GM18526 (cell line): ENCODE measurements around the gene ELAVL2.

Source experiments
- POLR2A ChIP-seq: IDR thresholded peaks from 3 replicates; pipeline ENCODE4 v1.6.1; 2011; ENCODE audit not compliant: insufficient read length; ENCODE audit errors: extremely low read depth

Gene ELAVL2

DNA sequence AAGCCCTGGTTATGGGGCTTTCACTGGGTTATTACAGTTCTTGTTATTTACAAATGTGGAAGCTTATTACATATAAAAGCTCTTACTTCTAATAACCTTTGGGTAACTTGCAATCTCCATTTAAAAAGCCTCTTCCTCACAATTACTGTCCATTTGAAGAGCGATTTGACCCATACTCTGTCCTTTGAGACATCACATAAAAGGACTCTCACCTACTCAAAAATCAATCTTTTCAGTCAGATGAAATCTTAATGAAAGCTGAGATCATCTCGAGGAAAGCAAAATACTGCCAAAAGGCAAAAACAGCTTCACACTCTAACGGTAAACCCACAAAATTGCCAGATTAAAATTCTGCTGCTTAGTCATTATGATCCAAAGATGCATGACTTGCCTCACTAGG is 29.8 kb downstream of the ELAVL2 start:
- TF ChIP-seq POLR2A: no peak

DNA sequence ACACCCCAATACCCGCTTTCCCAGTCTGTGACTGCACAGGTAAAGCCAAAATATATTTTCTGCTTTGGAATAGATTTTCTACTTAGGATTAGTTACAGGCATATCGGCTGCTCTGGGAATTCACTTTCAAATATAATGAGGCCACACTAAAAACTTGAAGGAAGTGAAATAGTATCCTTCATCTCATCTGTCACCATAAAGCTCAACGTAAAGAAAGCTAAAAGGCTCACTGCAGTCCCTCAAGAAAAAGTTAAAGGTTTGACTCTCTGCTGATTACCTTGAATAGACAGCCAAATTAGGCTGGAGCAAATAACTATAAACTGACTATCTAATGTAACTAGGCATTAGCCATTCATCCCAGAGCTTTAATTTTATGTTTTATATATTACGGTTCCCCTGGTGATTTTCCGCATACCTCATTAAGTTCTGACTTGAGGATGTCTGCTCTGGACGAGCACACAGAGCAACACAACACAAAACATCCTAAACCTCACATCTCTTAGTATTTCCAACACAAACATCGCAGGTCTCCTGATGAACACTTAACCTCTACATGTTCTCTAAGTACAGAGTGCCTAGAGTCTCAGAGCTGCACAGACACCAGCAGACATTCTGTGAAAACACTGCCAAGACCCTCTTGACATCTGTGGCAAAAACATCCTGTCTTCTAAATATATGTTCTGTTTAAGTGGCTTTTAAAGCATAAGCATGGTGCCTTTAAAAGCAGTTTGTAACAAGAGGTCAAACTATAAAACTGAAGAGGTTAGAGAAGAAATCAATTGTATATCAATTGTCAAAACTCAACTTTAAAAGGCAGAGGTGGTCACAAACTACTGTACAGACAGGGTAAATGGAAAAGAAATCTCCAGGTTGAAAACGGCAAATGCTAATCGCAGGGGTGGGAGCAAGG is 35.4 kb downstream of the ELAVL2 start:
- no peak for TF ChIP-seq POLR2A

DNA sequence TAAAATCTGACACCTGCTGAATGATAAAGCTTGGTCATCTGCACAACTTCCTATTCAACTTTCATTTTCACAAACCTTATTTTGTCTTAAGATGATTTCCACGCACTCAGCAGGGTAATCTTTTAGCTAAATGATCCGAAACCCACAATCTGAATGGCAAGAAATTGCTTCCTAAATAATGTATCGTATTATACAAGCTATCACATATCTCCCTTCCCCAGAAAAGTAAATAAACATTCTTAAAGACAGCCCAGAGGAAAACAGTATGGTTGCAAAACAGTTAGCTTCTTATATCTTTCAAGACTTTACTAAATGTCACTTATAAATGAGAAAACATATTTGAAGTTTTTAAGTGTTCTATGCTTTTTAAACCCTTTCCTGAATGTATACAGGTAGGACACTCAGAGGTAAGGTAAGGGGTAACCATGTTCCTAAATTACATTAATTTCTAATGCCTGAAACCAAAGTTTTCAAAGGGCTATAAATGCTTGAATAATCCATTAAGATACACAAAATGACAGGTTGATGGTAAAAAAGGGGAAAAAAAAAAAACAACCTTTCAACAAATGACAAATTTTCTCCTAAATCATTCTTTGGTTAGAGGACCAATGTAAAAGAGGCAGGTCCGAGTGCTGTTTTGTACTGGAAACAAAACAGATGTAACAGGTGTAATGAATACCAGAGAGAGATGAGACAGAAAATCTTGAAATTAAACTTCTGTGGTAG is 36.3 kb downstream of the ELAVL2 start:
- TF ChIP-seq POLR2A: no peak

DNA sequence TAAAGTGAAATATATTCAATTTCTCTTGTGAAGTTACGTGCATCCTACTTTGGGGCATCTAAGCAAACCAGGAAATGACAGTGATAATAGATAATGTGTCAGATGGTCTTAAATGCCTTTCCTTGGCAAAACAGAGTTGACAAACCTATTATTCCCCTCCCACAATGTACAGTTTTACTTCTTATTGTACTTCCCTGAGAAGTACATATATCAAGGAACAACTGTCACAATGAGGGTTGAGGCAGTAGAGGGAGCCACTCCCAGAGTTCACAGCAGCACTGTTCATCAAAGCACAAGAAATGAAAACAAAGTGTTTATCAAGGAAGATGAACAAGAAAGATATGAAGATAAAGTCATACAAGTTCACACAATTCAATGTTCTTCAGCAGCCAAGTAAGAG is 41.1 kb downstream of the ELAVL2 start:
- TF ChIP-seq POLR2A: no peak

DNA sequence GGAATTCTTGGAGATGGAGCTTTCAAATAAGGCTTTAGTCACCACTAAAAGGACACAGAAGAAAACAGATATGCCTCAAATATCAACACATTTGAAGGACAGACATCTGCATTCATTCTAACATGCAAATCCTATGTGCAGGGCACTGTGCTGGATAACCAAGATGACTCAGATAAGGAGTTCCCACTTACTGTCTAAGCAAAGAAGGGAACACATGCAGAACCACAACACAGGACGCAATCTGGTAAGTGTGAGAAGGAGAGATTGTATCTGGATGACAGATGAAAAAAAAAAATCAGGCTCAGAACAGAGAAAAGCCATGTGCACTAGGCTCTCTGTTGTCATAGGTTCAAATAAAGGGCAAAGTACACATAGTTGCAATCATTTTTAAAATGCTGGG is 42.5 kb downstream of the ELAVL2 start:
- TF ChIP-seq POLR2A: no peak

DNA sequence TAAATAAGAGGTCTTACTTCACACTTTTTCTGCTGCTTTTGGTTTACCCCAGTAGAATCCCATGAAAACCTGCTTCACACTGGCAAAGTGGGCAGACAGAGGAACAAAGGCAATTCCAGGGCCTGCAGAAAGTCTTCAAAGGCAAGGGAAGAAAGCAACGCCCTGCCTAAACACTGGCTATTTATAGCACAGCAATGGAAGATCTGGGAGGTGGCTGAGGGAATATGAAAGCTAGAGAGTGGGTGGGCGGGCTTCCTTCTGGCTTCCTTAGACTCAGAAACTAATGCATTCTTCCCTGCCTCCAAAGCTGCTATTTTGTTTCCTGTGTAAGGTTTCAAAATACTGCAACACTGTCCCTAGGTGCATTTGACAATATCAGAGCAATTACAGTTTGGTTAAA is 46.8 kb downstream of the ELAVL2 start:
- TF ChIP-seq POLR2A: no peak

DNA sequence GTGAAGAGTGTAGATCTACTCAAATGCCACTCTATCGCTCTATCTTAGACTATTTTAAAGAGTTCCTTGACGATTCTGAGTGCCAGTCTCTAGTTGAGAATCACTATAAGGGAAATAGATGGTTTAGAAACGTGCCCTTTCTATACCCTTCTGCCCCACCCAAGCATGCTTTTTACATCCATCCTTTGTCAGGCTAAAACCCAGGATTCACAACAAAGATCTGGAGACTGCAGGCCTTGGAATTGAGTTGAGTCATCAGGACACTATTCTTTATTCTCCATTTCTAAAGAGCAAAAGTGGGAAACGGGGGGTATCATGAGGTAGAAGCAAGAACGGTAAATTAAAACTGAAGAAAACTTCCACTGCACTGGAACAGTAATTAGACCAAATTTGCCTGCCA is 48.7 kb downstream of the ELAVL2 start:
- TF ChIP-seq POLR2A: no peak

DNA sequence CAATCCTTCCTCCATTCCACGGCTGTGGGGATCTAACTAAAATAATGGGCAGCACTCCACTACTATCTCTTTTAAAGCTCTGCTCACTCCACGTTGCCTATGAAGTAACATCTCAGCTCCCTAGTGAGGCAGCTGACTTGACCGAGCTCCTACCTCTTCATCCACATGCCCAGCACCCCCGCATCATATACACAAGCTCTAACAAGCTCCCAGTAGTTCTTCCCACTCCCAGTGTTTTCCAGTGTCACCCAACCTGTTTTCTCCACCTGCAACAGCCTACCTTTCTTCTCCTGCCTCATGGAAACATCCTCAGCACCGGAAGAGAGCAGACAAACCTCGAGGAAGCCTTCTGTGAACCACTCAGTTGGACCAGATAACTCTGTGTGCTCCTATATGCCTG is 50.5 kb downstream of the ELAVL2 start:
- TF ChIP-seq POLR2A: no peak

DNA sequence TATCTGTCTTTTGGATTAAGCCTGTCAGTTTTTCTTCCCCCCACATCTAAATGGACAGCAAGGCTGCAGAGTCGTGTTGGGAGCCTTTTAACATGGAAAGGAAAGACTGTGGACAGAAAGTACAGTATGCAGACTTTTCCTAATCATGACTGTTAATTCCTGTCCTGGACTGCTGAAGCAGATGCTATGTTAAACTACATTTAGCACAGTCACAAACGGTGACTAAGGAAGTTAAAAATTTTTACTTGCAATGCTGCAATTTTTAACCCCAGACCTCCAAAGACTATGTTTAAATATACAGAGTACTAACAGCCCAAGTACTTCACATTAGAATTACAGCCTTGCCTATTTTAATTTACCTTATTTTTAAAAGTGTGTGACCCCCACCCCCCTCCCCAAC is 51.8 kb downstream of the ELAVL2 start:
- no peak for TF ChIP-seq POLR2A

DNA sequence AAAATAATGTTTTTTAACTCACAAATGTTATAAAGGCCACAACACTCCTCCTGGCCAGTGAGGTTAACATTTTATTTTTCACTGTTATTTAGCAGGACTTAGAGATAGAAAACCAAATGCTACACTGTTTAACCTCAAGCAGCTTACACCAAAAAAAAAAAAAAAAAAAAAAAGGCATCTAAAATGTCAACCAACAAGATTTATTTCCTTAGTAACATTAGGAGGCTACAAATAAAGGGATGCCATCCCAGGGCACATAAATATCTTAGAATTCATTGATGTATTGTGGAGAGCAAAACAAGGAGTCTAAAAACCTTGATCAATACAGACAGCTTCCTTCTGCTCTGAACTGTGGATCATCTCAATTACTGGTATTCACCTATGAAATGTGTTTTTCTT is 53.7 kb downstream of the ELAVL2 start:
- TF ChIP-seq POLR2A: no peak

DNA sequence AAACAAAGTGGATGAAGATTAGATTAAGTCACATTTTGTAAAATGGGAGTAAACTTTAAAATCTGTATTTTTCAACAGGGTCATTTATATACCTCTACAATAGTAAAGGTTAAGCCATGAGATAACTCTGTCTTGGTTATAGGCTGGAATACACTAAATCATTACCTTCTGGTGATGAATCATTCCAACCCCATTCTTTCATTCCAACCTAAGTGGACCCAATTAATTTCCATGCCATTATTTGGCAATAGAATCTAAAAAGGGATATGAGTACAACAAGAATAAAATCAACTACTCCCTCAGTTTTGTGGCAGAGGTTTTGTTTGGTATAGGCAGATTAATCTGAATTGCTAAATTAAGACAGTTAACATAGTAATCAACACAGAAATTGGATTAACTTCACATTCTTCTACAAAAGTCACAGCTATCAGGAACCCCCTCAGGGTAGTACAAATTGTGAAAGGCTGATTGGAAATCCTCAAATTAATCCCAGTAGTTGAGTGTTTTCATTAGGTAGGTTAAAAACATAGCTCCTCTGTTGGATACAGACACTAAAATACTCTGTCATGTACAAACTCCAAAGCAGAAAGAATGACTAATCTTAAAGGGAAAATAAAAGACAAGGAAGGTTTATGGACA is 54.2 kb downstream of the ELAVL2 start:
- TF ChIP-seq POLR2A: no peak

DNA sequence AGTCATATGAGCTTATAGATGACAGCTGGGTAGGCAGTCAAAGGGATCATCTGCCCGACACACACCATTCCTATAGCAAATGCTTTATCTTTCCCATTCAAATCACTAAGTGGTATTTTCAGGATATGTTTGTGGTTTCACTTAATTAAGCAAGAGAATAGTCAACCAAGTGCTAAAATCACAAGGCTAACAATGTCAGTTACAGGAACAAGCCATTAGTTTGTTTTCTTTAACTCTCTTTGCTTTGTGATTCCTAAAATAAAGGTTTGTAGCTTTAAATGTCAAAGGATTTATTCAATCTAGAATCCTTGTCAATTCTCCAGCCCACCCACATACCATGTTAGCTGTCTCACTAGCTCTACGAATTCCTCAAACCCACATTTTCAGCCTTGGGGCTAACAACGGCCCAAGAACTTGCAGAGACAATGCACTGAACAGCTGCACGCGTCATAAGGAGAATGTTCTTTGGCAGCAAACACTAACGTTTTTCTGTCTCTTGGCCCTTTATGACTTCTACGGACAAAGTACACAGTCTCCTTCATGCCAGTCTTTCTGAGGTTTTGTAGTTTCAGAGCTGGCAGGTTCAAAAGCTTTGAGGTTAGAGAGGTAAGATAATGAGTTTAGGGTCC is 56.6 kb downstream of the ELAVL2 start:
- TF ChIP-seq POLR2A: no peak

DNA sequence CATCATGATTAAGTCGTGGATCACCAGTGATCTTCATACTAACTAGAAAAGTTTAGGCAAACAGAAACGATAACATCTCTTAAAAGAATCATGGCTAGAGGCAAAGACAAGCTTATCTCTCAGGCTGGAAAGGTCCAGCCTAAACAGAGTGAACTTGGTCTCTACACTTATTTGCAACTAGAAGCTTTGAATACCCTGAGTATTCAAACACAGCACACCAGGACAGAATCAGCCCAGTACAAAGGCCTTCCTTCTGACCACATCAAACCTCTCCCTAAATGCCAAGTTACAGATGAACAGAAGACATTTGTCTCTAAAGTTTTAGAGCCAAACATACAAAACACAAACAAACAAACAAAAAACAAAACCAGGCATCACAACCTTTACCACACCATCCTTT is 57.2 kb downstream of the ELAVL2 start:
- TF ChIP-seq POLR2A: no peak

DNA sequence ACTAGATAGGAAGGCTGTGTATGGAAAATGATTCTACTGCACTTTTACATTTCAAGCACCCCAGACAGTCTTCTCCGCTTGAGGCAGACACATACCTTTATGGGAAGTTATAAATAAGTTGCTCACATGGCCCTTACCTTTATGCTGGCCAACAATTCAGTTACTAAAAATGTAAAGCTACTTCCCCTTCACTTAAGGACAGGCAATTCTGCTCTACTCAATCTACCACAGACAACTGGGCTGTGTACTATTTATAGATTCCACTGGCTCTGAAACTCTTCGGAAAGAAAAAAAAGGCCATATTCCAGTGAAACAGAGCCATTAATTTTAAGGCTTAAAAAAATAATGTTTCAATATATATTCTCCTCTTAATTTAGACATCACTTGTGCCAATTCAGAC is 59.4 kb downstream of the ELAVL2 start:
- no peak for TF ChIP-seq POLR2A

DNA sequence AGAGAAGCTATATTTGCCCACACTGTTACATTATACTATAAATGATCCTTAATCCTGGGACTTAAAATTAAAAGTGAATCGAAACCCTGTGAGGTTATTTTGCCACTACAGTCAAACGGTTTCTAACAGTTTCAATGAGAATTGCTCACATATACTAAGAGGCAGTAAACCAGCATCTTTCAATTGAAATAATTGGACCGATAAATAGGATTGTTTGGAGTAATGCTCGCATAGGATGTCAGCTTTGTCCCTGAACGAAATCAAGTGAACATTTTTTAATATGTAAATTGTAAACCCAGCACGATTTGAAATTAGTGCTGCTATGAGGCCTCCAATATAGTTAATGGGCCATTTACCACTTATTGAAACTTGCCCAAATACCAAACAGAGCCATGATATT is 60.5 kb downstream of the ELAVL2 start:
- TF ChIP-seq POLR2A: no peak
